ENCODE measurements around the gene KRTAP12-1. TPM values are rescaled to one million over a fixed set of nuclear protein-coding genes. Genes with fewer than 3 reads are reported as not detected.

The KRTAP12-1 gene
- total and polyA plus RNA-seq, 2 donors (not counting 1 experiment from before 2014, with no cell fraction given) = not detected

DNA sequence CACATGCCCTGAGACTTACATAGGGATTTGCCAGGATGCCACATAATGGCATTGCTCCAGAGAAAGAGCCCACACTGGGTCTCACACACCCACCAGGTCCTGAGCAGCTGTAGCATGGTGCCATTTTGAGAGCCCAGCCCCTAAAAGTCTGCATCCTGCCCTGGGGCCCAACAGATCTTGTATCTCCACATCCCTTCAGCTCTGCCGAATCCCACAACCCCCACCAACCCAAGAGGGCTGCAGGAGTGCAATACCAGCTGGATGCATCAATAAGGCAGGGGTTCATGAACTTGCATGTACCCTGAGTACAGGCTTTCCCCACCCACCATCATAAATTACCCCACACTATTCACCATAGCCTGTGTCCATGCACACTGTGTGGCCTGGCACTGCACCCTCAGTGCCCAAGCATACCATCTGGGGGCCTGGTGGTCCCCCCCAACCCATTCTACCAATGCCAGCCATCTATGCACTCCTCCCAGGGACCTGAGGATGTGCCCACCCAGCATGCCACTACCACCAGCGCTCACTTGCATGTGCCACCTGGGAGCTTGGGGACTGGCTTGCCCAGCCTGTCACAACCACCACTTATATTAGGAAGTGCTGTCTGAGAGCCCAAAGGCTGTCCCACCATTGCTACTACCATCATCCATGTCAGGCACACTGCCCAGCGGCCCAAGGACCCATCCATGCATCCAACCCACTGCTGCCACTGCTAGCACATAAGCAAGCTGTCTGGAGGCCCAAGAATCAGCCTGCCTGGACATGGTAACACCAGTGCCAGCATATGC lies 11.1 kb downstream of the KRTAP12-1 start:
- peaks cover 9% of the 10 kb centered on the region for H3K9me3 Mint-ChIP-seq (ENCODE audit: insufficient read depth)
- H3K4me3 ChIP-seq (ENCODE audit: control extremely low read depth in 1 of 5, extremely low read depth in 1 of 5, insufficient read depth in 1 of 5, low read depth in 2 of 5, low read length in 4 of 5) = no peak overlapping the region
- H2AFZ ChIP-seq (ENCODE audit: insufficient read depth, low read depth, low read length, poor library complexity, severe bottlenecking) = no peak overlapping the region
- ChIA-PET CTCF (no interaction called here), POLR2A (no interaction called here)
- H3K9me3 ChIP-seq (ENCODE audit: control extremely low read depth in 1 of 3, control insufficient read depth in 2 of 3, insufficient read depth in 1 of 3, low read length in 2 of 3) = peaks cover 1 to 33% (median 20%) of the 10 kb centered on the region in 3 donors
- H3K27me3 ChIP-seq (replicated peaks in 1 of 4; ENCODE audit: control extremely low read depth in 1 of 4, control insufficient read depth in 3 of 4, insufficient read depth in 4 of 4, low read length in 3 of 4) = peaks cover 0 to 19% (median 0%) of the 10 kb centered on the region in 4 experiments
- no peak overlapping the region for H3K27ac ChIP-seq (ENCODE audit: low read length in 2 of 2)
- H3K36me3 ChIP-seq (replicated peaks in 1 of 2; ENCODE audit: control extremely low read depth in 1 of 2, control insufficient read depth in 1 of 2, extremely low read depth in 1 of 2, insufficient read depth in 2 of 2, low read length in 1 of 2) = no peaks in the 10 kb centered on the region
- no peak overlapping the region for H3K4me2 ChIP-seq (replicated peaks; ENCODE audit: low read depth, low read length, poor library complexity, severe bottlenecking)
- H3K79me2 ChIP-seq (ENCODE audit: control insufficient read depth, insufficient read depth, low read length) = no peaks in the 10 kb centered on the region
- WGBS (ENCODE audit: insufficient coverage) = 94% methylated on average over 3 of the region's 3 CpGs
- intact Hi-C loops (cut with micrococcal nuclease) = no loop called here
- H4K20me1 ChIP-seq (ENCODE audit: control insufficient read depth, insufficient read depth, low read length, poor library complexity, severe bottlenecking) = no peaks in the 10 kb centered on the region
- ATAC-seq (ENCODE audit: low read depth) (no peak), DNase-seq (no peak)
- no peaks in the 10 kb centered on the region for H3K4me1 Mint-ChIP-seq
- H3K9ac ChIP-seq (ENCODE audit: low read length) = no peak overlapping the region
- H3K4me1 ChIP-seq (ENCODE audit: control insufficient read depth in 2 of 2, insufficient read depth in 2 of 2, low read length in 2 of 2) = no peaks in the 10 kb centered on the region
- H3K27me3 Mint-ChIP-seq = peaks cover 35% of the 10 kb centered on the region
- H3K4me3 Mint-ChIP-seq = no peak overlapping the region
- no peak overlapping the region for H3K27ac Mint-ChIP-seq
- no peak for TF ChIP-seq CTCF (IDR thresholded peaks at IDR 0.05)
- TF ChIP-seq EZH2 (IDR thresholded peaks at IDR 0.05; ENCODE audit: borderline replicate concordance, insufficient read depth, low read depth, low read length, poor library complexity, severe bottlenecking) = no peak

DNA sequence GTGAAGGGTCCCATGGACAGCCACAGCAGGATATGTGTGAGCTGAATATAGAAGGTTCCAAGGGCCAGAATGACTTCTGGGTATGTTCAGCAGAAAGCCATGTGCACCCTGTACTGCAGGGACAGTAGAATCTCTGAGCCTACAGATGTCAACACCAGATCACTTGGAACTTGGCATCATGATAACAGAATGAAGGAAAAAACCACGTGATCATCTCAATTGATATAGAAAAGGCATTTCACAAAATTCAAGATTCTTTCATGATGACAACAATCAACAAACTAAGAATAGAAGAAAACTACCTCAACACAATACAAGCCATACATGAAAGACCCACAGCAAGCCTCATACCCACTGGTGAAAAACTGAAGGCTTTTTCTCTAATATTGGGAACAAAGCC lies 14.4 kb downstream of the KRTAP12-1 start:
- ChIA-PET CTCF (no interaction called here), POLR2A (no interaction called here)
- peaks cover 8% of the 10 kb centered on the region for H3K9me3 Mint-ChIP-seq (ENCODE audit: insufficient read depth)
- H3K27ac Mint-ChIP-seq = no peak overlapping the region
- Histone ChIP-seq H3K9ac (ENCODE audit: low read length) (no peak overlapping the region), H3K27me3 (replicated peaks in 1 of 4; ENCODE audit: control extremely low read depth in 1 of 4, control insufficient read depth in 3 of 4, insufficient read depth in 4 of 4, low read length in 3 of 4) (peaks cover 0 to 19% (median 0%) of the 10 kb centered on the region in 4 experiments), H3K27ac (ENCODE audit: low read length in 2 of 2) (no peak overlapping the region), H3K9me3 (ENCODE audit: control extremely low read depth in 1 of 3, control insufficient read depth in 2 of 3, insufficient read depth in 1 of 3, low read length in 2 of 3) (peaks cover 0 to 34% (median 13%) of the 10 kb centered on the region in 3 donors), H2AFZ (ENCODE audit: insufficient read depth, low read depth, low read length, poor library complexity, severe bottlenecking) (no peak overlapping the region), H4K20me1 (ENCODE audit: control insufficient read depth, insufficient read depth, low read length, poor library complexity, severe bottlenecking) (no peaks in the 10 kb centered on the region), H3K4me1 (ENCODE audit: control insufficient read depth in 2 of 2, insufficient read depth in 2 of 2, low read length in 2 of 2) (no peaks in the 10 kb centered on the region), H3K4me3 (ENCODE audit: control extremely low read depth in 1 of 5, extremely low read depth in 1 of 5, insufficient read depth in 1 of 5, low read depth in 2 of 5, low read length in 4 of 5) (no peak overlapping the region), H3K4me2 (replicated peaks; ENCODE audit: low read depth, low read length, poor library complexity, severe bottlenecking) (no peak overlapping the region), H3K79me2 (ENCODE audit: control insufficient read depth, insufficient read depth, low read length) (no peaks in the 10 kb centered on the region), H3K36me3 (replicated peaks in 1 of 2; ENCODE audit: control extremely low read depth in 1 of 2, control insufficient read depth in 1 of 2, extremely low read depth in 1 of 2, insufficient read depth in 2 of 2, low read length in 1 of 2) (no peaks in the 10 kb centered on the region)
- no peaks in the 10 kb centered on the region for H3K4me1 Mint-ChIP-seq
- peaks cover 31% of the 10 kb centered on the region for H3K27me3 Mint-ChIP-seq
- no CpG with 5 or more reads among the region's 1 CpG for WGBS (ENCODE audit: insufficient coverage)
- ATAC-seq (ENCODE audit: low read depth) (no peak), DNase-seq (no peak)
- H3K4me3 Mint-ChIP-seq = no peak overlapping the region
- TF ChIP-seq CTCF (IDR thresholded peaks at IDR 0.05) = no peak
- TF ChIP-seq EZH2 (IDR thresholded peaks at IDR 0.05; ENCODE audit: borderline replicate concordance, insufficient read depth, low read depth, low read length, poor library complexity, severe bottlenecking) = no peak
- intact Hi-C loops (cut with micrococcal nuclease) = no loop called here
